HG02938 (cell line): ENCODE measurements around the gene ZNF385C.
A peak's percentile ranks its signal among the peaks of the same experiment; 100 is the strongest.

Source experiments
- ATAC-seq: cut with Tn5 transposase; IDR thresholded peaks from one replicate; pipeline ENCODE4 v1.9.1; 2021; ENCODE audit warnings: mild to moderate bottlenecking, moderate library complexity; ENCODE audit not compliant: unreplicated experiment

The ZNF385C gene

DNA sequence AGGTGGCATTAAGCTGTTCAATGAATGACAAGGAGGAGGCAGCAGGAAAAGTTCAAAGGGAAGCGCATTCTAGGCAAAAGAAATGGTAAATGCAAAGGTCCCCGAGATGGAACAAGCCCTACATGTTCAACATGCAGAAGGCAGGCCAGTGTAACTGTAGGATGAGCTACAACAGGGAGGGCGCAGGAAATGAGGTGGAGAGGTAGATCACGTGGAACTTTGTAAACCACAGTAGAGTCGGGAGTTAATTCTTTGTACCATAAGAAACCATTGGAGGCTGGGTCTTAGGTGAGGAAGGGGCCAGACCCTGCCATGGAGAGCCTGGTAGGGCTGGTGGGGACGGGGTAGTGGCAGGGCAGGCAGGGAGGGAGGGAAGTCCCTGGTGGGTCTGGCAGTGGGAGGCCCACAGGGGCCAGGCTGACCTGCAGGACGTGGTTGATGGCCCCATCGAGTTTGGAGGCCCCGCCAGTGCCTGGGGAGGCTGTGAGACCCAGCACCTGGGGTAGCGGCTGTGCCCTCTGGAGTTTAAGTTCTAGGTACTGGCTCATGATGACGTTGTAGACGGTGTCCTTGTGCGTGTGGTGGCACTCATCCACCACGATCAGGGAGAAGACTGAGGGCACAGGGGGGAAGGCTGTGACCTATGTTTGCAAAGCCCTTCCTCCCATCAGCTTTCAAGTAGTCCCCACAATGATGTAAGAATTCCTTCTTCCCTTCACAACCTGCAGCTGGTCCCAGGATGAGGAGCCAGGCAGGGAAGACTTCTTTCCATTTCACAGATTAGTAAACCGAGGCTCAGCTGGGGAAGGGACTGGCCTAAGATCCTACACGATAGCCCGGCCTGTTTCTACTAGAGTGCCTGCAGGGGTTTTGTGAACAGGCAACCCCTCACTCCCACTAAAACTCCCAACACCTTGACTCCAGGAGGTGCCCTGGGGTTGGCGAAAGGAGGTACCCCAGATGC, 12.3 kb upstream of the ZNF385C start:
- no peak for ATAC-seq

- ATAC-seq: no peak
Measured at GRCh38 chr17:42109086-42109485, 10.8 kb upstream of the ZNF385C start.

GRCh38 chr17:42107597-42108576, 9.6 kb upstream of the ZNF385C start:
- ATAC-seq: peak; percentile 46

GRCh38 chr17:42107124-42107523, 8.9 kb upstream of the ZNF385C start:
- no peak for ATAC-seq

- ATAC-seq: no peak
Measured at GRCh38 chr17:42106009-42106408, 7.7 kb upstream of the ZNF385C start.

DNA sequence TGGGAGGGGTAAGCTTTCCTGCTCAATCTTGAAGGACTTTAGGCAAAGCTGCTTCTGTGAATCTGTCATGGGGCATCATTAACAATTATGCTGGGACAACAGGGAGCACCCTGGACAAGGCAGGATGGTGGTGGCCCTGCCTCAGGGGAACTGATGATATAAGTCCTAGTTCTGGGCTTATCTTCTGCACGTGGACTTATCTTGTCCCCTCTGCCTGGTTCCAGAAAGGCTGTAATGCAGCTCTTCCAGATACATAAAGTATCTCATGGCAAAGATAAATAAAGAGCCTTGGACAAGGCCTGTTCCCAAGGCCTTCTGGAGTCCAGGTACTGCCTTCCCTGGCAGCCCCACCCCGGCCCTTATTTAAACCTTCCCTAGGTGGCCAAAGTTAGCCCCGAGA, 6.0 kb upstream of the ZNF385C start:
- ATAC-seq: no peak

GRCh38 chr17:42103221-42103954, 5.1 kb upstream of the ZNF385C start:
- no peak for ATAC-seq

DNA sequence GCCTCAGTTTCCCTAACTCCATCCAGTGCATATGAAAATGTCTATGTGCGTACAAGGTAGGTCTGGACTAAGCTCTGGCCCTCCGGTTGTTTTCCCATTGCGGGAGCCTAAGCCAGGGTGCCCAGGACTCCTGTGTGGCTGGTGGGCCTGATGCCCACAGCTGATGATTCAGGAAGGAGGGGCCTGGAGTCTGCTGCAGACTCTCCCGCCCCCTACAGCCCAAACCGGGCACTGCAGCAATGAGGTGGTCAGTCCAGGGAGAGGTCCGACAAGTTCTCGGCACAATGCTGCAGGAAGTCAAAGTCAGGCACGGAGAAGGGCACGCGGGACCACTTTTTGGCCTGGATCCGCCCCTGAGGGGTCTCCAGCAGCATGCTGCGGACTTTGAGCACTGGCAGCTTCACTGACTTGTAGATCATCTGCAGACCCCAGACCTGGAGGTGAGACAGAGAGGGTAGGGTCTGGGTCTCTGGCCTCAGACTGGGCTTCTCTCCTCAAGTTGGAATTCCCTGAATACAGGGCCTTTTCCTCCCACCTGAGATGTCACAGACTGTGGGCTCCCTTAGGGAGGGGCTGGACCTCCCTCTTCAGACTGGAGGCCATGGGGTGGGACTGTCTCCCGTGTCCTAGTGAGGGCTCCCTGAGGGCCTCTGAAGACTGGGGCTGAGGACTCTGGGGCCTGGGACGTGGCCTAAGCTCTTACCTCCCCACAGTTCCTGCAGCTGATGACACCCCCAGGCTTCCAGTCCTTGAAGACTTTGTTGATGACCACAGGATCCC, 3.4 kb upstream of the ZNF385C start:
- ATAC-seq: no peak

DNA sequence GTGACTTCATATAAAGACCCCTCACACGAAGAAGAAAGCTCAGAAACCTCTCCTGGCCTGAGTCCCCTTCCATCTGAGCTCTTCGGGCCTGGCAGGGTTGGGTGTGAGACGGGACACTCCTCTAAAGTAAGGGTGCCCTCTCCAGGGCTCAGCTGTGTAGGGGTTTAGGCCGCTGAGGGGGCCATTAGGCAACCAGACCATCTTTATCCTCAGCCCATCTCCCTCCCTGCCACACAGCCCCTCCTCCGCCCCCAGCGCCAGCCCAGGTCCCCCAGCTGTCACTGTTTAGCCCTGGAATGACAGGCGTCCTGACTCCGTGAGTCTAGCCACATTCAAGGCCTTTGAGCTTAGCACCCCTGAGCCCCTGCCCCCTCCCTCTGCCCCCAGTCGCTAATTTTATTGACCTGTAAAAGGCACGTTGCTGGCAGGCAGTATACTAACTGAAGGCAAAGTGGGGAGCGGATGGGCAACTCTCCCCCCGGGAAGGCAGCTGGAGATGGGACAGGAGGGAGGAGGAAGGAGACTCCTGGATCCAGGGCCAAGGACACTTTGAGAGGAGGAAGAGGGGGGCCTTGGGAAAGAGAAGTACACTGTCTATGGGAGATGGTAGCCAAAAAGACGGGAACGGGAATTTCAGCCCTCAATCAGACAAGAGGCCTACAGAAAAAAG, 592 bp upstream of the ZNF385C start:
- ATAC-seq: no peak

- no peak for ATAC-seq
Measured at GRCh38 chr17:42096360-42097111, 1.7 kb downstream of the ZNF385C start.

DNA sequence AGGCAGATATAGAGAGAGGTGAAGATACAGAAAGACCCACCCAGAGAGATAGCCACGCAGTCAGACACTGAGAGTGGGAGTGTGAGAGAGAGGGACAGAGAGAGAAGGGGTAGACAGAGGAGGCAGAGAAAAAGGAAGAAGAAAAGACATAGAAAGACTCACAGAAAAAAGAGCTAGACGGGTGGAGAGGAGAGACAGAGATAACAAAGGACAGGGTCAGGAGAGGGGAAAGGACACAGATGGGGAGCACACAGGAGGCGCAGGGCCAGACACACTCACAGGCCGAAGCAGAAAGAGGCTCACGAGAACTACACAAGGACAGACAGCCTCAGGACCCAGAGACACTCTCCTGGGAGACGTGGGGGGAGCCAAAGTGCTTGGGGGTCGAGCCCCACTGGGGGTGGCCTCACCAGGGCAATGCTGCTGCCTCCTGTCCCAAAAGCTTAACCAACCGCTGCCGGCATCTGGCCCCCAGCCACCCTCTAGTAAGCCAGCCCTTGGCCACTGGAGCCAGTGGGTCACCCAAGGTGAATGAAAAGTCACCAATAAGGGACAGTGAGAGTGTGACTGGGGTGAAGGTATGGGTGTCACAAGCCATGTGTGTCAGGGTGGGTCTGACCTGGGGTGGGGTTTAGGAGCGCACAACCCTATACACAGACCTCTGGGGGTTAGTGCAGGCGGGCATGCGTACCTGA, 3.8 kb downstream of the ZNF385C start:
- ATAC-seq: no peak

GRCh38 chr17:42092939-42093338, 5.3 kb downstream of the ZNF385C start:
- ATAC-seq: no peak

DNA sequence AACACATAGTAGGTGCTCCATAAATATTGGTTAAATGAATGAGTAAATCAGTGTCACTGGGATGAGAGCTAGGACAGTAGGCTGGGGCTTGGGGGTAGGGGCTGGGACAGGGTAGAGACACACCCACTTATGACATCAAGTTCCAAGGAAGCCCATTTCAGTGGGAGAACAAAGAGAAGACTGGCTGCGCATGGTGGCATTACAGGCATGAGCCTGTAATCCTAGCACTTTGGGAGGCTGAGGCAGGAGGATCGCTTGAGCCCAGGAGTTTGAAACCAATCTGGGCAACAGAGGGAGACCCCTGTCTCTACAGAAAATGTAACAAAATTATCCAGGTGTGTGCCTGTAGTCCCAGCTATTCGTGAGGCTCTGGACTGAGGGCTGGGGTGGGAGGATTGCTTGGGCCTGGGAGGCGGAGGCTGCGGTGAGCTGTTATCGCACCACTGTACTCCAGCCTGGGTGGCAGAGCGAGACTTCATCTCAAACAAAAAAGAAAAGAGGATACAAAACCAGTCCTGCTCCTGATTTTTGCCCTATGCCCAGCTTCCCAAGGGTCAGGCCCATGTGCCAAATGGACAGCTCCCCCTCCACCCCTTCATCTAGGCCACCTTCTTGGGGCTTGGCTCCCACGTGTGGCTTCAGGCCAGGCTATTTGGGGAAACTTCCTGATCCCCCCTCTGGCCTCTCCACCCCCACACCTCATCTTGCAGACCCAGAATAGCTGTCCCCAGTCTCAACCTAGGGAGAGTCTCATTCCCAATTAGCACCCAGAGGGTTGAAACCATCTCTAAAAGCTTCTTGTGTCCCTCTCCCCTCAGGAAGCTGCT, 7.1 kb downstream of the ZNF385C start:
- no peak for ATAC-seq

DNA sequence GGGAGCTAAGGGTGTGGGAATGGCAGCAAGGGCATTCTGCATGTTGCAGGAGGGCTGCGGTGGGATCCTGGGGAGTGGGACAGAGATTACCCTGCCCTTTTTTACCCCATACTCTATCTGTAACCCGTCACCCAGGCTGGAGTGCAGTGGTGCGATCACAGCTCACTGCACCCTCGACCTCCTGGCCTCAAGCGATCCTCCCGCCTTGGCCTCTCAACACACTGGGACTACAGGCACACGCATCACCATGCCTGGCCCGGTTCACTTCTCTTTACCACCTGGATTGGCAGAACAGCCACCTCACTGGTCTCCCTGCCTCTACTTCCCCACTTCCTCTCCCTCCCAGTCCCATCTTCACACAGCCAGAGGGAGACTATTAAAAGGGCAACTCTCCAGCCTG, 9.5 kb downstream of the ZNF385C start:
- no peak for ATAC-seq

GRCh38 chr17:42087736-42088705, 10.3 kb downstream of the ZNF385C start:
- no peak for ATAC-seq

GRCh38 chr17:42087042-42087701, 11.1 kb downstream of the ZNF385C start:
- ATAC-seq: no peak
